GM13976 (cell line): ENCODE data around the gene INTS13.

Experiments used
- DNase-seq: peaks from one replicate; pipeline ENCODE4 v3.0.0; 2012; ENCODE audit warnings: low spot score
- in situ Hi-C: fragments of 300-500 bp; cut with MboI; formaldehyde crosslinking; loops from one replicate; pipeline ENCODE4 v1.12.0; 2022; ENCODE audit warnings: low sequenced_read_pairs, mixed read lengths, inconsistent platforms; ENCODE audit not compliant: unreplicated experiment
- TF ChIP-seq, protein P1 (sequence below): IDR thresholded peaks from 2 replicates; pipeline ENCODE4 v1.5.1; 2012; ENCODE audit warnings: borderline replicate concordance, mild to moderate bottlenecking; ENCODE audit not compliant: insufficient read depth; ENCODE audit errors: extremely low read depth, missing control alignments, control extremely low read depth

Gene INTS13

GRCh38 chr12:26941215-26941594 is 3.4 kb upstream of the INTS13 start:
- TF ChIP-seq, protein P1, sequence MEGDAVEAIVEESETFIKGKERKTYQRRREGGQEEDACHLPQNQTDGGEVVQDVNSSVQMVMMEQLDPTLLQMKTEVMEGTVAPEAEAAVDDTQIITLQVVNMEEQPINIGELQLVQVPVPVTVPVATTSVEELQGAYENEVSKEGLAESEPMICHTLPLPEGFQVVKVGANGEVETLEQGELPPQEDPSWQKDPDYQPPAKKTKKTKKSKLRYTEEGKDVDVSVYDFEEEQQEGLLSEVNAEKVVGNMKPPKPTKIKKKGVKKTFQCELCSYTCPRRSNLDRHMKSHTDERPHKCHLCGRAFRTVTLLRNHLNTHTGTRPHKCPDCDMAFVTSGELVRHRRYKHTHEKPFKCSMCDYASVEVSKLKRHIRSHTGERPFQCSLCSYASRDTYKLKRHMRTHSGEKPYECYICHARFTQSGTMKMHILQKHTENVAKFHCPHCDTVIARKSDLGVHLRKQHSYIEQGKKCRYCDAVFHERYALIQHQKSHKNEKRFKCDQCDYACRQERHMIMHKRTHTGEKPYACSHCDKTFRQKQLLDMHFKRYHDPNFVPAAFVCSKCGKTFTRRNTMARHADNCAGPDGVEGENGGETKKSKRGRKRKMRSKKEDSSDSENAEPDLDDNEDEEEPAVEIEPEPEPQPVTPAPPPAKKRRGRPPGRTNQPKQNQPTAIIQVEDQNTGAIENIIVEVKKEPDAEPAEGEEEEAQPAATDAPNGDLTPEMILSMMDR, result no peak
- no peak for DNase-seq
- in situ Hi-C loops, result no loop called here

- in situ Hi-C loops, result no loop called here
- TF ChIP-seq, protein P1, result no peak
- no peak for DNase-seq
These were observed 2.9 kb upstream of the INTS13 start for GRCh38 chr12:26940516-26941214.

- DNase-seq, result no peak
- in situ Hi-C loops, result no loop called here
- TF ChIP-seq, protein P1, result no peak
These were observed 2.2 kb upstream of the INTS13 start for GRCh38 chr12:26939953-26940352.

GRCh38 chr12:26939192-26939832 is 1.5 kb upstream of the INTS13 start:
- in situ Hi-C loops, result no loop called here
- peak; percentile 15 for DNase-seq
- TF ChIP-seq, protein P1, result no peak

GRCh38 chr12:26938701-26939062 is 901 bp upstream of the INTS13 start:
- TF ChIP-seq, protein P1, result no peak
- in situ Hi-C loops, result no loop called here
- peak; percentile 20 for DNase-seq

DNA sequence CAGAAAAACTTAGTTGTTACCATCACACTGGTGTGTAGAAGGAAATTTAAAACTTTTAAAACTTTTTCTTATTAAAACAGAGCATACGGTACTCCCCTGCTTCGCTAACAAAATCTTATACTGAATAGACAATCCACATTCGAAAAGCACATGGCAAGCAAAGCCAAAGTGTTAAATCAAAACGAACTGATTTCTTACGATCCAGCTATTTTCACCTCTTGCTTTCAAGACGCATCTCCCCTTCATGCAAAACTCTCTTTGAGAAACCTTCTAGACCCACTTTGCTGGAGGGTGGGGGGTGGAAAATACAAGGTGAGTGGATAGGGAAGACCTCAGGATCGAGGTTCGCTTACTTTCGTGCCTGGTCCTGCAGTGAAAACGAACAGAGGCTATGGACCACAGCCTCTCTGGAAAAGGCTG is 328 bp downstream of the INTS13 start:
- DNase-seq, result no peak
- TF ChIP-seq, protein P1, result no peak
- in situ Hi-C loops, result no loop called here
